ENCODE measurements around the gene EFNA1.
"Not testable (repeated sequence)": the region's sequence is repeated elsewhere in the genome, so short reads cannot be mapped to it uniquely, and the experiment has no call there.

The EFNA1 gene

DNA sequence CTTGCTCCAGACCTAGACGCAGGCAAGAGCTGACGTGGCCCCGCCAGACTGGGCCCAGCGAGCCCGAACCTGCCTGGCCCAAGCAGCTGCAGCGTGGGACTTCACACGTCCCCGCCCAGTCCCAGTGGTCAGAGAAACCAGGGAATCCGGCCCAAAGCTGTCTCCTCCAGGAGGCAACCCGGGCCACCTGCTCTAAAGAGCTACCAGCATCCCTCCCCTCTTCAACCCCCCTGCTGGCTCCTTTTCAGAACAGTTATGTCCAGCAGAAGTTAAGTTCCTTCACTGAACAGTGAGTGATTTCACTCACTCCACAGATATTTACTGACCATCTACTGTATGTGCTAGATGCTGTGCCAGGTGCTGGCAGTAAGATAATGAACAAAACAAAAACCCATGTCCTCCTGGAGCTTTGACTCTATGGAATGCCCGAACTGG is 2.1 kb upstream of the EFNA1 start:
- DNase-seq (ENCODE audit: low read depth), result no peak

DNA sequence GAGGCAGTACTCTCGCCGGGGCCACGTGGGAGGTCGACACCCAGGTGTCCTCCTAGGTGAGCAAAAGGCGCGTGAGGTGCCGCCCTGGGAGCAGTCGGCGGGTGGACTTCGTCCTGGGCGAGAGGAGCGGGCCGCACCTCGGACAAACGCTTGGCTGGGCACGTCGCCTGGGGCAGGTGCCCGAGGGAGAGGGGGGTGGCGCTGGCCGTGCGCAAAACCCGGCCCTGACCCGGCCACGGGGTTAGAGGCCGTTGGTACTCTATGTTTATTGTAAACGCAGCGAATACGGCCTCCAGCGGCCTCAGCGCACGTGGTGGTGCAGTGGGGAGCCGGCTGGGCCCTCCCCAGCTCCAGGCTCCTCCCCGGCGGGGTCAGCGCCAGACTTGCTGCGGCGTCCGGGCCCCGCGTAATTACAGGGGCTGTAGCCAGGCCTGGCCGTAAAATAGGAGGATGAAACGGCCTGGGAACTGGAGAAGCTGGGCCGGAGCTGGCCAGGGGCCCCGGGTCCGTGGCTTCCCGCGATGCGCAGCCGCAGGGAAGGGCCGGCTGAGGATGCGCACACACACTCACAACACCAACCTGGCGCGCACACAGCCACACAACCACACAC is 1.6 kb upstream of the EFNA1 start:
- no peak for DNase-seq (ENCODE audit: low read depth)

GRCh38 chr1:155126556-155127104 is 1.0 kb upstream of the EFNA1 start:
- DNase-seq (ENCODE audit: low read depth), result no peak

DNA sequence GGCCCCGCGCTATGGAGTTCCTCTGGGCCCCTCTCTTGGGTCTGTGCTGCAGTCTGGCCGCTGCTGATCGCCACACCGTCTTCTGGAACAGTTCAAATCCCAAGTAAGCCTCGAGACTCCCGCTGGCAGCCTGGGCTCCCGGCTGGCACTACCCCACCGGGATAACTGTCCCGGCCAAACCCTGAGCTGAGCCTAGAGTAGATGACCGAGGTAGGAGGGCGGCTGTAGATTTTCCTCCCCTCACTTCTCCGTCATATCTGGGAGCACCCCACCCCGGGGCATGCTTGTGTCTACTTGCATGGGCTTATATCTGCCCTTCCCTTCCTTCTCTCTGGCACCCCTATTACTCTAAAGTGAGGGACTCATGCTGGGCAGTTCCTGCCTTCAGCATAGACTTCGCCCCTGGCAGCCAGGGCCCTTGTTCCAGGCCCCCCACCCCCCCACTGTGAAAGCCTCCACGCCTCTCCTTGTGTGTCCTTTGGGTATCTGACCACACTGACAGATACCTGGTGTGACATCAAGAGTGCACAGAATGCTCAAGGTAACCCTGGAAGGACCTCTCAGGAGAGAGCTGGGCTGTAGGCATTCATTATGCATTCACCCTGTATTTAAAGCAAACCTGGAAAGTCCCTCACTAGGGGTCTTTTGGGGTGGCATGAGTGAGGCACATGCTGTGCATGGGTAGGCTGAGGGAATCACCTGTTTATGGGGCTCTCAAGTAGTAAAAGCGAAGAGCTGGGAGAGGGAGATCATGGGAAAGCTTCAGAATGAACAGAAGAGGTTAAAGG is 485 bp downstream of the EFNA1 start:
- DNase-seq (ENCODE audit: low read depth), result no peak

DNA sequence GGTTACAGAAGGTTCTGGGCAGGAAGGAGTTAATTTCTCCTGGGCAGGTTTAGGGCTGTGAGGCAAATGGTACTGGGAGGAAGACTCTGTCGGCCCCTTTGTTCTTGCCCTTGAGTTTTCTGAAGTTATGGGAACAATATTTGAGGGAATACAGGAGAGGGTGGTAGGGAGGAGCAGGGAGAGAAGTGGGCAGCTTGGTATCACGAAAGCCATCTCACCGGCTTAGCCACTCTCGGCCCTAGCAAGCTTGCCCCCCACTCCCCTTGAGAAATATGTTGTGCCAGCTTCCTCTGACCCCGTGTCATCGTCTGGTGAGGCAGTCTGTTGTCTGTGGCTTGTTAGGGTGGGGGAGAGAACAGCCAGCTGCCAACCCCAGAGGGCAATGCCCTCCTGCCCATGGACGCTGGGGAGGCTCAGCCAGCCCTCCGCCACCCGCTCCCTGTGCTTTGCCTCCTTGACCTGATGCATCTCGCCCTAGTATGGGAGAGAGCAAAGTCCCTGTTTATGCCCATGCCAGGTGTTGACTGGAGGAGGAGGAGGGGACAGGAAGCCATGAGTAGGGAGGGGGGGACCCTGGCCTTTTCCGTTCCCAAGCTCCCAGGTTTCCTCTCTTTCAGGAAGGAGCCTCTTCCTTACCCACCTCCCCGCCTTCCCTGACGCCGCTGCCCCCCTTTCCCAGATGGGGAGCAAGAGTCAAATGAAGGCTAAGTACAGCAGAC is 1.2 kb downstream of the EFNA1 start:
- DNase-seq (ENCODE audit: low read depth), result no peak

DNA sequence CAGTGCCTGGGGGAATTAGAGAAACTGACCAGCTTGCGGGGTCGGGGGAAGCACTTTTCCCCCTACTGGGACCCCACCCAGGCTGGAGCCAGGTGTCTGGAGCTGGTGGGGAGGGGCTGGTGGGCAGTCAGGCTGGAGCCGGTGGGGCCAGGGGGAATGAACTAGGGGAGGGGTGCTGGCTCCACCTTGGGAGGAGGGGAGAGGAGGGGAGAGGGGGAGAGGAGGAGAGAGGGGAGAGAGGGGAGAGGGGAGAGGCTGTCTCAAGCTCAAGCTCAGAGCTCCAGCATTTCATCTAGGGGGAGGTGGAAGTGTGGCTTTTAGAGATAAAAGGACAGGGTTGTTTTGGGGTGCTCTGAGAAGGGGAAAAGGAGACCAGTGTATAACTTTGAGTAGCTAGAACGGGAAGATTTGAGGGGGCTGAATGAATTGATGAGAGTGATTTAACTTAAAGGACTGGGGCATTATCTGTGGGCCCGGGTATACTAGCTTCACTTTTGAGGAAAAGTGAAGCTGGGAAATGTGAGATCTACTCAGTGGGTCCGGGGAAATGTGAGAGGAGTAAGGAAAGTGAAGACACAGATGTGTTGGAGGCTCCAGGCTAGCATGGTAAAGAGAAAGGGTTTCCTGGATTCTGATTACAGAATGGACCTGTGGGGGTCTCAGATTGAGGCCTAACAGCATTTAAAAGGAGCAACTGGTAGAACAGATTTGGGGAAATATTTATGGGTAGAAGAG is 2.8 kb downstream of the EFNA1 start:
- DNase-seq (ENCODE audit: low read depth), result no peak

DNA sequence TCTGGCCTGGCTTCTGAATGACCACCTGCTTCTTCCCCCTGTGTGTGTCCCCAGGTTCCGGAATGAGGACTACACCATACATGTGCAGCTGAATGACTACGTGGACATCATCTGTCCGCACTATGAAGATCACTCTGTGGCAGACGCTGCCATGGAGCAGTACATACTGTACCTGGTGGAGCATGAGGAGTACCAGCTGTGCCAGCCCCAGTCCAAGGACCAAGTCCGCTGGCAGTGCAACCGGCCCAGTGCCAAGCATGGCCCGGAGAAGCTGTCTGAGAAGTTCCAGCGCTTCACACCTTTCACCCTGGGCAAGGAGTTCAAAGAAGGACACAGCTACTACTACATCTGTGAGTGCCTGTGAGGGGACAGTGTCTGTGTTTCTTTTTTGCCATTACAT is 3.6 kb downstream of the EFNA1 start:
- no peak for DNase-seq (ENCODE audit: low read depth)

- no peak for DNase-seq (ENCODE audit: low read depth)
These were observed 4.2 kb downstream of the EFNA1 start for GRCh38 chr1:155131856-155132255.

DNA sequence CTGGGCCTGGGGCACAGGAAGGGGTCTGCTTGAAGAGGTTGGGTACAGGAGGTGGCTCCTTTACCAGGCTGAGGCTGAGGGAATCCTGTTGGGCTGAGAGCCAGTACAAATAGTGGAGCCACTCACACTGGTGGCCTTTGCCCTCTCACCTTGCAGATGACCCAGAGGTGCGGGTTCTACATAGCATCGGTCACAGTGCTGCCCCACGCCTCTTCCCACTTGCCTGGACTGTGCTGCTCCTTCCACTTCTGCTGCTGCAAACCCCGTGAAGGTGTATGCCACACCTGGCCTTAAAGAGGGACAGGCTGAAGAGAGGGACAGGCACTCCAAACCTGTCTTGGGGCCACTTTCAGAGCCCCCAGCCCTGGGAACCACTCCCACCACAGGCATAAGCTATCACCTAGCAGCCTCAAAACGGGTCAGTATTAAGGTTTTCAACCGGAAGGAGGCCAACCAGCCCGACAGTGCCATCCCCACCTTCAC is 6.2 kb downstream of the EFNA1 start:
- no peak for DNase-seq (ENCODE audit: low read depth)

GRCh38 chr1:155134322-155134721 is 6.6 kb downstream of the EFNA1 start:
- DNase-seq (ENCODE audit: low read depth), result no peak

DNA sequence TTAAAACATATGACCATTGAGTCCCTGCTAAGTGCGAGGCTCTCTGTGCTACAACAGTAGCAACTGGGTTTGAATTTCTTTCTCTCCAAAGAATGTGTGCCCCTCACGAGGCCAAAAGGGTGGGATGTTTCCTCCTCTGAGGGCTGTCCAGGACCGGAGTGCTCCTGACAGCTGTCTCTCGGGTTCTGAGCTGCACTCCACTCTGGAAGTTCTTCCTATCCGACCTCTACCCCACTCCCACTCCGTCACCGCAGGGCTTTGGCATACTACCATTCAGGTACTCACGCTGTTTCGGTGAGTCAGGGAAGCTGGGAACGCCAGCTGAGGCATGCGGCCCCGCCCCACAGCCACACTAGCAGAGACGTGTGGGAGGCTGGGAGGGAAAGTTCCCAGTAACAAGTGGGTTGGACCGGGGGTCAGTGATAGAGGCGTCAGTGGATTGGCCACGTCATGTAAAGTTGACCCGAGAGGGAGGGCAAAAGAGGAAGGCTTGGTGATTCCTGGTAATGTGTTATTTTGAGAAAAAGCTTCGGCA is 7.3 kb downstream of the EFNA1 start:
- DNase-seq (ENCODE audit: low read depth), result no peak

GRCh38 chr1:155135415-155136028 is 7.8 kb downstream of the EFNA1 start, which contains the start of gene SLC50A1:
Gene SLC50A1 (plus strand): TSS chr1:155135852. CDS start chr1:155135912, 60 bp downstream.
- peak; percentile 84 for DNase-seq (ENCODE audit: low read depth)

DNA sequence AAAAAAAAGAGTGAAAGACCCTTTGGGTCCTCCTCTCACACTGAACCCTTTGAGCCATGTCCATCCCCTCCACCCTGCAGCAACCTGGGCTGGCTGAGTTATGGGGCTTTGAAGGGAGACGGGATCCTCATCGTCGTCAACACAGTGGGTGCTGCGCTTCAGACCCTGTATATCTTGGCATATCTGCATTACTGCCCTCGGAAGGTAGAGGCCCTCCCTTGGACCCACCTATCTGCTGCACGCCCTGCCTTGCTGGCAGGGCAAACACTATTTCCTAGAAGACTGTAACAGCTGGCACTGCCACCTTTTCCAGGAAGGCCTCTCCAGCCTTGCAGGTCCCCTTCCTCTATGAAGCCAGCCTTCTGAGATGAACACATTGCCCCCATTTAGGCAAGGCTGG is 9.1 kb downstream of the EFNA1 start:
- no peak for DNase-seq (ENCODE audit: low read depth)

DNA sequence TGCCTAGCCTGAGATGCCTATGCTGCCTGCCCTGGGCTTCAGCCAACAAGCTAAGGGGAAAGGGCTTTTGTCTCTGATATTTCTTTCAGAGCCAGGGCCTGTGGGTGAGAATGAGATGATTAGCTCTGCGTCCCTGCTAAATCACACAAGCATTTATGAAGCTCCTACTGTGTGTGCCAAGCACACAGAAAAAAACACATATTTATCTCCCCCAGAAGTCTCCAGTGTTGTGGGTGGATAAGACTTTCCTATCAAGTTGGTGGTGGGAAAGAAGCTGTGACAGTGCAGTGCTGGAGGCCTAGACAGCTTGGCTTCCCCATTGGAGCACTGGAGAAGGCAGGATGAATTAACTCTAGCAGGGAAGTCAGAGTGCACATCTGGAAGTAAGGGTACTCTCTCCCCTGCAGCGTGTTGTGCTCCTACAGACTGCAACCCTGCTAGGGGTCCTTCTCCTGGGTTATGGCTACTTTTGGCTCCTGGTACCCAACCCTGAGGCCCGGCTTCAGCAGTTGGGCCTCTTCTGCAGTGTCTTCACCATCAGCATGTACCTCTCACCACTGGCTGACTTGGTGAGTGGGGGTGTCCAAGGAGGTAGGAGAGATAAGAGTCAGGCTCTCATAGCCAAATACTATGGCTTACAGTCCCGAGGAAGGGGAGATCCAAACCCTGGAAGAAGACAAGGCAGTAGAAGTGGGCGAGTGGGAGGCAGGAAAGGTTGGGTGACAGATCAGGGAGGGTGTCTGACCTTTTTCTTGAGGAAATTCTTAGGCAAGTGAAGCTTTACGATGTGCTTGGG is 9.7 kb downstream of the EFNA1 start:
- DNase-seq (ENCODE audit: low read depth), result no peak

DNA sequence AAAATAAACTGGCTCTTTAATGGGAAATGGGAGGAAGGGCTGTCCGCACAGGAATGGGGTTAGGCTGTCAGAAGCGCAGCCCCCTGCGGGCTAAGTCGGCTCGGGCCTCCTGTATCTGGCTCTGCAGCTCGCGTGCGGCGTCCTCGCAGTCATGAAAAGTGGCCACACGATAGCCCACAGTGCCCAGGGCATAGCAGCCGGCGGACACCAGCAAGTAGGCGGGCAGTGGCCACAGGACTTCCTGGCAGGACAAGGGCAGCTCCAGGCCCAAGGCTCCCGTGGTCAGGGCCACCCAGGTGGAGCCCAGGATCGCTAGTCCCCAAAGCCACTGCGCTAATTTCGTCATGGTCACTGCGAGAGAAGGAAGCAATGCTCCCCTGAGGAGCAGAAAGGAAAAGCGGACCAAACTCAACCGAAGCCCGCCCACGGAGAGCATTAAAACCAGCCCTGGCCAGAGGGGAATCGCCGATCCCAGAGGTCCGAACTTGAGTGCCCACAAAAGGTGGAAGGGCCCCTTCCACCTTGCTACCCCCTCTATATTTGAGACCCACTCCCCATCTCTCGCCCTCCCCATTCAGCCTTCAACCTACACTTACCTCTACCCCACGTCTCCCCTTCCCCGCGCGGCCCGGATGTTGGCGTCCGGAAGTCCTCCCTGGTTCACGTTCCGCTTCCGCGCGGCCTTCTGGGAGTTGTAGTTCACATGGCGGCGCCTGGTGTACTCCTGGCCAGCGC is 12.4 kb downstream of the EFNA1 start, which contains the start of gene DPM3:
Gene DPM3, minus strand, starts transcription at position 637 of the 735 bp plus-strand sequence. Its CDS starts 291 bp downstream, at position 346.
- DNase-seq (ENCODE audit: low read depth), result peak; percentile 80

DNA sequence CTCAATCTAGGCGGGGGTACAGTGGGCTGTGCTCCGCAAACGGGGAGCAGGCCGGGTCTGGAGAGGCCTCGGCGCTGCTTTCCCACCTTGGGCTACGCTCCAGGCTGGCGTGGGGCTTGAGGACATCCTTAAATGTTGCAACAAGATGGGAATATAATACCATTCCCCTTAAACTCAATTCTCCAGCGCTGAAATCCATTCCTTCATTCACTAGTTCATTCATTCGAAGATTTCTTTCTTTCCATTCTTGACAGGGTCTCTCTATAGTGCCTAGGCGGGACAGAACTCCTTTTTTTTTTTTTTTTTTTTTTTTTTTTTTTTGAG is 12.9 kb downstream of the EFNA1 start:
- DNase-seq (ENCODE audit: low read depth), result no peak

- no peak for DNase-seq (ENCODE audit: low read depth)
These were observed 14.1 kb downstream of the EFNA1 start for GRCh38 chr1:155141749-155142148.

- DNase-seq (ENCODE audit: low read depth), result no peak
These were observed 17.8 kb downstream of the EFNA1 start for GRCh38 chr1:155145491-155145890.

- DNase-seq (ENCODE audit: low read depth), result not testable (repeated sequence)
These were observed 28.4 kb downstream of the EFNA1 start for GRCh38 chr1:155155996-155156643.

All from activated gamma-delta T cell treated with anti-CD3 and anti-CD28 coated beads, Interleukin-2, amount 50 U/mL, for 16 hours (primary cell).